Right lobe of liver (tissue), 4 donors: ENCODE measurements around the gene ARHGAP8.

ENCODE experiments used
- POLR2A ChIP-seq: fragments of 450-650 bp; IDR thresholded peaks from one replicate; pipeline ENCODE4 v1.6.1; 2017; ENCODE audit warnings: antibody characterized with exemption, mild to moderate bottlenecking
- TF ChIP-seq, protein P1 (sequence below), 4 donors: fragments of 200-600 bp in 3 of 4; fragments of 450-650 bp in 1 of 4; IDR thresholded peaks; one replicate each; pipeline versions ENCODE4 v1.5.1 to v1.8.0; 2016 to 2022; ENCODE audit warnings: antibody characterized with exemption in 4 of 4, mild to moderate bottlenecking in 2 of 4
- donor health status: DM: no; HTN: no; CAD: no.
- donor health status: DM: no; HTN: no; CAD: no.
- donor health status: DM: no; HTN: yes; CAD: no.

DNA sequence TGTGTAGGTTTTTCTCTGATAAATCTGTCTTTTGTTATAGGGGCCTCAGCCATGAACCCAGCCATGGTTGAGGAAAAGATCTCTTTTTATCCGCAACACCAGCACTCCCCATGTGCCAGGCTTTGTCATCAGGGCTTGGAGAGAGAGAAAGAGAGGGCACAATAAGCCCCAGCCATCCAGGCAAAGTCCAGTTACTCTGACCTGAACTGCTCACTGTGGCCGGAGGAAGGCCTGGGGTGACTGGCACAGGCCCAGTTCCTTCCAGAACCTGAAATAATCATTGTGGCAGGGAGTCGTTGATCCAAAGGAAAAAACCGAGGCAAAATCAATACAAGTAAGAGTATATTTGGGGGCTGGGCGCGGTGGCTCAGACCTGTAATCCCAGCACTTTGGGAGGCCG, 3.9 kb upstream of the ARHGAP8 start:
- TF ChIP-seq, protein P1, sequence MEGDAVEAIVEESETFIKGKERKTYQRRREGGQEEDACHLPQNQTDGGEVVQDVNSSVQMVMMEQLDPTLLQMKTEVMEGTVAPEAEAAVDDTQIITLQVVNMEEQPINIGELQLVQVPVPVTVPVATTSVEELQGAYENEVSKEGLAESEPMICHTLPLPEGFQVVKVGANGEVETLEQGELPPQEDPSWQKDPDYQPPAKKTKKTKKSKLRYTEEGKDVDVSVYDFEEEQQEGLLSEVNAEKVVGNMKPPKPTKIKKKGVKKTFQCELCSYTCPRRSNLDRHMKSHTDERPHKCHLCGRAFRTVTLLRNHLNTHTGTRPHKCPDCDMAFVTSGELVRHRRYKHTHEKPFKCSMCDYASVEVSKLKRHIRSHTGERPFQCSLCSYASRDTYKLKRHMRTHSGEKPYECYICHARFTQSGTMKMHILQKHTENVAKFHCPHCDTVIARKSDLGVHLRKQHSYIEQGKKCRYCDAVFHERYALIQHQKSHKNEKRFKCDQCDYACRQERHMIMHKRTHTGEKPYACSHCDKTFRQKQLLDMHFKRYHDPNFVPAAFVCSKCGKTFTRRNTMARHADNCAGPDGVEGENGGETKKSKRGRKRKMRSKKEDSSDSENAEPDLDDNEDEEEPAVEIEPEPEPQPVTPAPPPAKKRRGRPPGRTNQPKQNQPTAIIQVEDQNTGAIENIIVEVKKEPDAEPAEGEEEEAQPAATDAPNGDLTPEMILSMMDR (IDR thresholded peaks at IDR 0.05) = no peak
- TF ChIP-seq POLR2A = no peak
